GM06990 (cell line): Measurements from ENCODE around the gene LIN52.

Source experiments
- DNase-seq: peaks from one replicate; pipeline ENCODE4 v3.0.0-alpha.2; 2011; ENCODE audit not compliant: insufficient read length; ENCODE audit errors: extremely low read depth
- H3K27me3 ChIP-seq: replicated peaks from 2 replicates; pipeline ENCODE4 v1.6.0; 2011; ENCODE audit warnings: low read length; ENCODE audit not compliant: control insufficient read depth, insufficient read depth
- H3K36me3 ChIP-seq: 2 replicates; pipeline ENCODE4 v1.5.1; 2011; ENCODE audit warnings: low read length; ENCODE audit not compliant: control insufficient read depth, insufficient read depth
- H3K4me3 ChIP-seq: replicated peaks from 2 replicates; pipeline ENCODE4 v1.5.1; 2011; ENCODE audit warnings: low read depth, mild to moderate bottlenecking, control low read depth, low read length
- TF ChIP-seq, protein P1 (sequence below): IDR thresholded peaks from 2 replicates; pipeline ENCODE4 v1.5.1; 2011; ENCODE audit warnings: low read length, control low read depth, mild to moderate bottlenecking, inconsistent platforms; ENCODE audit not compliant: insufficient read depth, poor library complexity, severe bottlenecking

Gene LIN52

DNA sequence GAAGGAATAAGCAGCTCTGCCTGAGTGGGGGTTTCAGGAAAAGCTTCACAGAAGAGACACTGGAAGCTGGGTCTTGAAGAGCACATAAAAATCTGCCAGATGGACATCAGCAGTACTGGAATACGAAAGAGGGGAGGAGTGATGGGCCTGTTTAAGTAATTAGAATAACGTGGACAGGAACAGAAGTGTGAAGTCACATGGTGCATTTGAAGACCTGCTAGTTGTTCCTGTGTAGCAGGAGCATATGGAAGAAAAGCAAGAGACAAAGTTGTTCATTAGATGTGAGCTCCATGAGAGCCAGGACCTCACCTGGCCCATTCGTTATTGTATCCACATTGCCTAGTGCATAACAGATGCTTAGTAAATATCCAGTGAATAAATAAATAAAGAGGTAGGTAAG lies 85.2 kb downstream of the LIN52 start:
- no peak overlapping the region for H3K4me3 ChIP-seq
- no peaks in the 10 kb centered on the region for H3K27me3 ChIP-seq
- H3K36me3 ChIP-seq: peaks cover 1% of the 10 kb centered on the region; the same call in 1 of the 2 replicates
- no peak for DNase-seq
- TF ChIP-seq, protein P1, sequence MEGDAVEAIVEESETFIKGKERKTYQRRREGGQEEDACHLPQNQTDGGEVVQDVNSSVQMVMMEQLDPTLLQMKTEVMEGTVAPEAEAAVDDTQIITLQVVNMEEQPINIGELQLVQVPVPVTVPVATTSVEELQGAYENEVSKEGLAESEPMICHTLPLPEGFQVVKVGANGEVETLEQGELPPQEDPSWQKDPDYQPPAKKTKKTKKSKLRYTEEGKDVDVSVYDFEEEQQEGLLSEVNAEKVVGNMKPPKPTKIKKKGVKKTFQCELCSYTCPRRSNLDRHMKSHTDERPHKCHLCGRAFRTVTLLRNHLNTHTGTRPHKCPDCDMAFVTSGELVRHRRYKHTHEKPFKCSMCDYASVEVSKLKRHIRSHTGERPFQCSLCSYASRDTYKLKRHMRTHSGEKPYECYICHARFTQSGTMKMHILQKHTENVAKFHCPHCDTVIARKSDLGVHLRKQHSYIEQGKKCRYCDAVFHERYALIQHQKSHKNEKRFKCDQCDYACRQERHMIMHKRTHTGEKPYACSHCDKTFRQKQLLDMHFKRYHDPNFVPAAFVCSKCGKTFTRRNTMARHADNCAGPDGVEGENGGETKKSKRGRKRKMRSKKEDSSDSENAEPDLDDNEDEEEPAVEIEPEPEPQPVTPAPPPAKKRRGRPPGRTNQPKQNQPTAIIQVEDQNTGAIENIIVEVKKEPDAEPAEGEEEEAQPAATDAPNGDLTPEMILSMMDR: no peak

GRCh38 chr14:74176400-74176793 lies 91.6 kb downstream of the LIN52 start:
- Histone ChIP-seq H3K27me3 (no peaks in the 10 kb centered on the region), H3K36me3 (no peaks in the 10 kb centered on the region), H3K4me3 (no peak overlapping the region)
- TF ChIP-seq, protein P1: no peak
- DNase-seq: no peak

DNA sequence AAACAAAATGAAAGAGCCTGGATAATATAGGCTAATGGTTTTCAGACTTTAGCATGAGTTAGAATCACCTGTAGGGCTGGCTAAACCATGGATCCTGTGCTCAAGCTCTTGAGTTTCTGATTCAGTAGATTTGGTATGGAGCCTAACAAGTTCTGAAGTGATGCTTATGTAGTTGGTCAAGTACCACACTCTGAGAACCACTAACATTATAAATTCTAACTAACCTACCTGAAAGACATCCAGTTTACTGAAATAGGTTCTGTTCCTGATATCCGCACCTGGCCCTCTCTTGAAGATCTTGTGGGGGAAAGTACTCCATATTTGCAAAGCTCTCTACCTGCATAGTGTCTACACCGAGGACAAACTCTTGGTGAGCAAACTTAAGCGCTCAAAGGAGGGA lies 95.1 kb downstream of the LIN52 start:
- Histone ChIP-seq H3K4me3 (no peak overlapping the region), H3K27me3 (no peaks in the 10 kb centered on the region), H3K36me3 (no peaks in the 10 kb centered on the region)
- TF ChIP-seq, protein P1: no peak
- no peak for DNase-seq

DNA sequence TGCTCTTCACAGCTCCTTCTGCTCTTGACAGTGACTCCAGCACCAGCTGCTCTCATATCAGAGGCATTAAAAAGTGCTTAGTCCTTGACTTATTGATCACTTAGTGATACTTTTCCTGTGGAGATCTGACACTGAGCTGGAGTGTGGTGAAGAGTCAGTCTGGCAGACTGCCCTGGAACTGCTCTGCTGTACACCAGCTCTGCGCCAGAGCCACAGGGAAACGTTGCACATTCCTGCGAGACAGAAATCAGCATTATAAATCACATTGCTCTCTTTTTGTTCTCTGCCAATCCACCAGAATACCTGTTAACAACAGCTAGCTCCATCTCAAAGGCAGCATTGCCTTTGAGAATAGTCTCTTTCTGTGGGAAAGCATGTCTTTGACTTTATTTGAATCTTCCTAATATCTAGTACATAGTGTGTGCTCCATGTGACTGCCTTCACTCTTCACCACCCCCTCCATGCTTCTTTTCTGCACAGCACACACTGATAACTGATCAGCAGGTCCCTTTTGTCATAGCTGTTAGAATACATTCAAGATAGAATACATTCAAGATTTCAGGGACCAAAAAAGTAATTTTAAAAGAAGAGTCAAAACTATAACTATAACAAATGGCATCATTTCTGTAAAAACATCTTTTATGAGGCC lies 106.3 kb downstream of the LIN52 start:
- TF ChIP-seq, protein P1: no peak
- DNase-seq: no peak

DNA sequence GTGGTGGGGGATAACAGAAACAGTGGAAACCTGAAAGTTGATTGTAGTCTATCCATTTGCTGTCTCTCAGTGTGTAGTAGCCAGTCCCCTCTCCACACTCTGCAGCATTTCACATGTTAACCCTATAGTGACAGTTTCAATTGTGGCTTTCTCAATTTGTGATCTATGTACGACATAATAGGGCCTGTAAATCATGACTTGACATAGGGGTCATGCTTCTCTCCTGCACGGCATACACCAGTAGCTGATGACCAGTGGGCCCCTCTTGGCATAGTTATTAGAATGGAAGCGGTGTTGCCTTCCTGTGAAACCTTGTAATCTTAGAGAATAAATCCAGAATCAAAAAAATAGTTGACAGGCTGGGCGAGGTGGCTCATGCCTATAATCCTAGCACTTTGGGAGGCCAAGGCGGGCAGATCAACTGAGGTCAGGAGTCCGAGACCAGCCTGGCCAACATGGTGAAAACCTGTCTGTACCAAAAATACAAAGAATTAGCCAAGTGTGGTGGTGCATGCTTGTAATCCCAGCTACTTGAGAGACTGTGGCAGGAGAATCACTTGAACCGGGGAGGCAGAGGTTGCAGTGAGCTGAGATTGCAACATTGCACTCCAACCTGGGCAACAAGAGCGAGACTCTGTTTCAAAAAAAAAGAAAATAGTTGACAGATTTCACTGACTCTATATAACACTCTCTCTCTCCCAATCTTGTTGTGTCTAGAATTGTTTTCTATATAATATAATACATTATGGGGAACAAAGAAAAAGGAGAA lies 109.9 kb downstream of the LIN52 start:
- TF ChIP-seq, protein P1: no peak
- Histone ChIP-seq H3K4me3 (no peak overlapping the region), H3K36me3 (peaks cover 6% of the 10 kb centered on the region), H3K27me3 (no peaks in the 10 kb centered on the region)
- no peak for DNase-seq

More for the DNA sequence above, 106.3 kb downstream of the LIN52 start:
- no peak overlapping the region for H3K4me3 ChIP-seq
- H3K27me3 ChIP-seq: no peaks in the 10 kb centered on the region
- H3K36me3 ChIP-seq: peaks cover 3% of the 10 kb centered on the region
